CD4-positive, alpha-beta T cell (primary cell): Measurements from ENCODE around the gene IQSEC2. TPM values are rescaled to one million over a fixed set of nuclear protein-coding genes. Genes with fewer than 3 reads are reported as not detected.

Experiments used
- ATAC-seq: fragments of 200-7000 bp; cut with Tn5 transposase; one replicate; pipeline ENCODE4 v1.10.0; 2022; ENCODE audit warnings: mild to moderate bottlenecking; ENCODE audit not compliant: poor library complexity
- CTCF ChIA-PET: fragments of 350-600 bp; sonication (Branson Sonifier 250); formaldehyde crosslinking; loops from one replicate; lab custom pipeline; 2021; ENCODE audit warnings: antibody characterized with exemption, inconsistent platforms; lab: Charles Lee
- POLR2A ChIA-PET: fragments of 350-600 bp; sonication (Branson Sonifier 250); formaldehyde crosslinking; loops from one replicate; lab custom pipeline; 2021; ENCODE audit warnings: antibody characterized with exemption, inconsistent platforms; lab: Charles Lee
- DNase-seq, 14 experiments: peaks; one replicate each; pipeline ENCODE4 v3.0.0-alpha.2; 2013 to 2020; ENCODE audit warnings: mixed read lengths in 2 of 14
- H3K27ac ChIP-seq, 2 donors: one replicate each; pipeline versions ENCODE4 v1.5.1 to v1.7.0; 2013; ENCODE audit warnings: low read length in 2 of 2, low read depth in 1 of 2, mild to moderate bottlenecking in 1 of 2
- H3K27me3 ChIP-seq, 2 experiments: 1 replicate in 1 of 2; 2 replicates in 1 of 2; pipeline versions ENCODE4 v1.6.1 to v1.7.0; 2013; ENCODE audit warnings: low read length in 2 of 2, control low read depth in 1 of 2, mild to moderate bottlenecking in 1 of 2, moderate library complexity in 1 of 2; ENCODE audit not compliant: insufficient read depth in 2 of 2, control insufficient read depth in 1 of 2
- H3K36me3 ChIP-seq: one replicate; pipeline ENCODE4 v1.6.1; 2013; ENCODE audit warnings: low read length, control low read depth; ENCODE audit not compliant: insufficient read depth
- H3K4me1 ChIP-seq: one replicate; pipeline ENCODE4 v1.6.1; 2013; ENCODE audit warnings: low read length, control low read depth; ENCODE audit not compliant: insufficient read depth
- H3K4me3 ChIP-seq: one replicate; pipeline ENCODE4 v1.5.1; 2013; ENCODE audit warnings: mild to moderate bottlenecking, low read length, moderate library complexity
- H3K9me3 ChIP-seq, 2 experiments: 1 replicate in 1 of 2; 2 replicates in 1 of 2; pipeline versions ENCODE4 v1.6.1 to v1.7.0; 2013; ENCODE audit warnings: low read length in 2 of 2, mild to moderate bottlenecking in 2 of 2, control low read depth in 1 of 2, moderate library complexity in 1 of 2; ENCODE audit not compliant: control insufficient read depth in 1 of 2, insufficient read depth in 1 of 2
- H3K27ac Mint-ChIP-seq: one replicate; pipeline ENCODE4 v1.8.0; 2020; ENCODE audit warnings: mixed read lengths
- H3K27me3 Mint-ChIP-seq: one replicate; pipeline ENCODE4 v1.8.0; 2021; ENCODE audit warnings: mixed read lengths
- H3K36me3 Mint-ChIP-seq: one replicate; pipeline ENCODE4 v1.8.0; 2021; ENCODE audit warnings: low read depth, mixed read lengths
- H3K4me1 Mint-ChIP-seq: one replicate; pipeline ENCODE4 v1.8.0; 2021; ENCODE audit warnings: low read depth, mixed read lengths
- H3K4me3 Mint-ChIP-seq: one replicate; pipeline ENCODE4 v1.8.0; 2020; ENCODE audit warnings: mild to moderate bottlenecking, mixed read lengths
- H3K9me3 Mint-ChIP-seq: one replicate; pipeline ENCODE4 v1.8.0; 2020; ENCODE audit warnings: mixed read lengths
- CTCF ChIP-seq: fragments of 200-600 bp; IDR thresholded peaks from one replicate; pipeline ENCODE4 v1.8.0; 2022; ENCODE audit warnings: antibody characterized with exemption, mild to moderate bottlenecking
- intact Hi-C, 2 experiments: fragments of 100-400 bp; cut with DNase I in 1 of 2; cut with micrococcal nuclease in 1 of 2; formaldehyde crosslinking; loops; one replicate each; pipeline versions ENCODE4 v1.15.1 to v1.9.0; 2023 to 2025; cut with DNase I, micrococcal nuclease
- total RNA-seq, 174 experiments: library from RNA in 2 of 174; stranded (reverse) in 2 of 174; gene quantifications; one replicate each; pipeline ENCODE4 v1.2.3 and lab custom pipeline; 2021 to 2026

The IQSEC2 gene
- total RNA-seq, 2 experiments from 2014 or later: 0.85 to 2.2 TPM

DNA sequence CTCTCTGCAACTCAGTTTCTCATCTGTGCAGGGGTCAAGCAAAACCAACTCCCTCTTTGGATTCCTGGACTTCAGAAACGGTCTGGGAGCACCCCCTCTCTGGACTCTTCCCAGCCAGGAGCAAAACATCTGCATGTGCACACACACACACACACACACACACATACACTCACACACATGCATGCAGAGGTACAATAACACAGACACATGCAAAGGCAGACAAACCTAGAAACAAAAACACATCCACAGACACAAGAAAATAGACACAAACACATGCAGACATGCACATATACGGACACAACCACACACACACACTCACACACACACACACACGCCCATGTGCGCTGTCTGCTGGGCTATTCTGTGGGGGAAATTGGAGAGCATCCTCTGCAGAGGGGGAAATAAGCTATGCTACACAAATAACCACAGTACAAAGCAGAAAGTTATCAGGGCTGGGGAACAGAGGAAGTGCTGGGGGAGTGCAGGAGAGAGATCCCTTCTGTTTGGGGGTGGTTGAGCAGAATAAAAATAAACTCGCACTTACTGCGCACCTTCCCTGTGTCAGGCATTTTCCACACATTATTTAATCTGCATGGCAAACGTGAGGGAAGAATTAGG, 19.9 kb downstream of the IQSEC2 start:
- CTCF ChIA-PET: no interaction called here
- H3K27me3 ChIP-seq: no peaks in the 10 kb centered on the region

GRCh38 chrX:53260836-53261235, 20.5 kb downstream of the IQSEC2 start:
- ChIA-PET CTCF (no interaction called here), POLR2A (no interaction called here)
- Histone ChIP-seq H3K36me3 (no peaks in the 10 kb centered on the region), H3K9me3 (no peaks in the 10 kb centered on the region), H3K27me3 (no peaks in the 10 kb centered on the region), H3K4me3 (no peak overlapping the region), H3K4me1 (peaks cover 26% of the 10 kb centered on the region), H3K27ac (no peak overlapping the region)
- Mint-ChIP-seq H3K27ac (no peak overlapping the region), H3K36me3 (no peaks in the 10 kb centered on the region), H3K9me3 (no peaks in the 10 kb centered on the region), H3K4me3 (no peak overlapping the region), H3K27me3 (no peaks in the 10 kb centered on the region), H3K4me1 (peaks cover 26% of the 10 kb centered on the region)
- no peak for DNase-seq
- no peak for ATAC-seq
- no peak for TF ChIP-seq CTCF
- intact Hi-C loops: no loop called here

More for the DNA sequence above, 19.9 kb downstream of the IQSEC2 start:
- no peak overlapping the region for H3K4me3 ChIP-seq
- Mint-ChIP-seq H3K27me3 (no peaks in the 10 kb centered on the region), H3K4me1 (peaks cover 26% of the 10 kb centered on the region), H3K27ac (no peak overlapping the region), H3K9me3 (no peaks in the 10 kb centered on the region), H3K4me3 (no peak overlapping the region), H3K36me3 (no peaks in the 10 kb centered on the region)
- no peaks in the 10 kb centered on the region for H3K36me3 ChIP-seq
- no peak overlapping the region for H3K27ac ChIP-seq
- DNase-seq (peak in 2 of 14 experiments; percentile 7 to 15), ATAC-seq (peak; percentile 39)
- POLR2A ChIA-PET: no interaction called here
- no peak for TF ChIP-seq CTCF
- intact Hi-C loops: no loop called here
- H3K9me3 ChIP-seq: no peaks in the 10 kb centered on the region
- peaks cover 26% of the 10 kb centered on the region for H3K4me1 ChIP-seq

DNA sequence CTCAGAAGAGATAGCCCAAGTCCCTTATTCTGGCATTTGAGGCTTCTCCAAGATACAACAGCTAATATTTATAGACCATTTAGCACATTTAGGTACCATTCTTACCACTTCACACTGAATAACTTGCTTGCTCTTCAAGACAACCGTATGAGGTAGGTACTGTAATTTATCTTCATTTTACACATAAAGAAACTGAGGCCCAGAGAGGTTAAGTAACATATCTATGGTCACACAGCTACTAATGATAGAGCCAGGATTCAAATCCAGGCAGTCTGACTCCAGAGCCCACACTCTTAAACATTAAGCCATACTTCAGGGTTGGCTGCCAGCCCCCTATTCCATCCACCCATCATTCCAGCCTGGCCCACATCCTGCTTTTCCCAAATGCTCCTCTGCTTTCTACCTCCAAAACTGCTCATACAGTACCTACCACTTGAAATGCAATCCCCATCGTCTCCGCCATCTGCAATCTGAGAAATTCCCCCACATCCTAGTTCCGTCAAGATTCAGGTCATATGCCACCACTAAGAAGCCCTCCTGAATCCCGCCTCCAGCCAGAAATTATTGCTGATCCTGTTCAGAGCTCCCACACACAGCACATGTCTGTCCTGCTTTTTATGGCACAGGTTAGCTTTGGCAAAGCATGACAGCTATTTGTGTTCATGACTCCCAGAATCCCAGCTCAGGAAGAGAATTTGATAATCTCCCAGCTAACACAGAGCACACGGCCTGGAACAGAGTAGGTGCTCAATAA, 23.5 kb downstream of the IQSEC2 start:
- ChIA-PET CTCF (no interaction called here), POLR2A (no interaction called here)
- no peak for TF ChIP-seq CTCF
- H3K9me3 ChIP-seq: no peaks in the 10 kb centered on the region
- intact Hi-C loops: no loop called here
- Mint-ChIP-seq H3K9me3 (no peaks in the 10 kb centered on the region), H3K4me1 (peaks cover 17% of the 10 kb centered on the region), H3K36me3 (no peaks in the 10 kb centered on the region), H3K4me3 (no peak overlapping the region), H3K27me3 (no peaks in the 10 kb centered on the region), H3K27ac (no peak overlapping the region)
- H3K27me3 ChIP-seq: no peaks in the 10 kb centered on the region
- no peak for ATAC-seq
- no peak overlapping the region for H3K27ac ChIP-seq
- no peaks in the 10 kb centered on the region for H3K36me3 ChIP-seq
- H3K4me3 ChIP-seq: no peak overlapping the region
- no peak for DNase-seq
- H3K4me1 ChIP-seq: peaks cover 13% of the 10 kb centered on the region
